ENCODE results near the gene C5AR1.

The C5AR1 gene

DNA sequence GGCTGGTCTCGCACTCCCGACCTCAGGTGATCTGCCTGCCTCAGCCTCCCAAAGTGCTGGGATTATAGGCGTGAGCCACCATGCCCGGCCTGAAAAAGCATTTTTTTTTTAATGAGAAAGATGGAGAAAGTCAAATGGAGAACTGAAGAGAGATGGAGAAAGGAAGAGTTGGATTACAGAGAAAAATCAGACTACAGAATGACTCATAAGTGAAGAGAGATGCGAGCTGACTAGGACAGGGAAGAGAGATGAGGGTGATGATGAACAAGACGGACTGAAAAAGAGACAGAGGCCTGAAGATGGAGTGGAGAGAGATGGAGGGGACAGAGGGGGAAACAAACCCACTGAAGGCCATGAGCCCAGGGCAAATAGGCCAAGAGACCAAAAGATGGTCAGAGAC lies 41.0 kb downstream of the C5AR1 start:
- TF ChIP-seq ZBTB7A (IDR thresholded peaks at IDR 0.05; ENCODE audit: low read depth) (no peak), TAF1 (IDR thresholded peaks at IDR 0.05; ENCODE audit: low read depth) (no peak), CREB1 (IDR thresholded peaks at IDR 0.05; ENCODE audit: low read depth) (no peak), EP300 (IDR thresholded peaks at IDR 0.05; ENCODE audit: borderline replicate concordance) (no peak), TCF12 (IDR thresholded peaks at IDR 0.05; ENCODE audit: low read depth) (no peak), CEBPB (IDR thresholded peaks at IDR 0.05) (no peak), TEAD4 (IDR thresholded peaks at IDR 0.05) (no peak), EGR1 (IDR thresholded peaks at IDR 0.05) (no peak), NFIC (IDR thresholded peaks at IDR 0.05) (no peak), RAD21 (IDR thresholded peaks at IDR 0.05; ENCODE audit: low read depth) (no peak), YY1 (IDR thresholded peaks at IDR 0.05; ENCODE audit: low read depth) (no peak), FOXM1 (IDR thresholded peaks at IDR 0.05; ENCODE audit: borderline replicate concordance, low read depth) (no peak)
- TF ChIP-seq, protein P1, sequence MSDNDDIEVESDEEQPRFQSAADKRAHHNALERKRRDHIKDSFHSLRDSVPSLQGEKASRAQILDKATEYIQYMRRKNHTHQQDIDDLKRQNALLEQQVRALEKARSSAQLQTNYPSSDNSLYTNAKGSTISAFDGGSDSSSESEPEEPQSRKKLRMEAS (IDR thresholded peaks at IDR 0.05), result no peak
- TF ChIP-seq, protein P2, sequence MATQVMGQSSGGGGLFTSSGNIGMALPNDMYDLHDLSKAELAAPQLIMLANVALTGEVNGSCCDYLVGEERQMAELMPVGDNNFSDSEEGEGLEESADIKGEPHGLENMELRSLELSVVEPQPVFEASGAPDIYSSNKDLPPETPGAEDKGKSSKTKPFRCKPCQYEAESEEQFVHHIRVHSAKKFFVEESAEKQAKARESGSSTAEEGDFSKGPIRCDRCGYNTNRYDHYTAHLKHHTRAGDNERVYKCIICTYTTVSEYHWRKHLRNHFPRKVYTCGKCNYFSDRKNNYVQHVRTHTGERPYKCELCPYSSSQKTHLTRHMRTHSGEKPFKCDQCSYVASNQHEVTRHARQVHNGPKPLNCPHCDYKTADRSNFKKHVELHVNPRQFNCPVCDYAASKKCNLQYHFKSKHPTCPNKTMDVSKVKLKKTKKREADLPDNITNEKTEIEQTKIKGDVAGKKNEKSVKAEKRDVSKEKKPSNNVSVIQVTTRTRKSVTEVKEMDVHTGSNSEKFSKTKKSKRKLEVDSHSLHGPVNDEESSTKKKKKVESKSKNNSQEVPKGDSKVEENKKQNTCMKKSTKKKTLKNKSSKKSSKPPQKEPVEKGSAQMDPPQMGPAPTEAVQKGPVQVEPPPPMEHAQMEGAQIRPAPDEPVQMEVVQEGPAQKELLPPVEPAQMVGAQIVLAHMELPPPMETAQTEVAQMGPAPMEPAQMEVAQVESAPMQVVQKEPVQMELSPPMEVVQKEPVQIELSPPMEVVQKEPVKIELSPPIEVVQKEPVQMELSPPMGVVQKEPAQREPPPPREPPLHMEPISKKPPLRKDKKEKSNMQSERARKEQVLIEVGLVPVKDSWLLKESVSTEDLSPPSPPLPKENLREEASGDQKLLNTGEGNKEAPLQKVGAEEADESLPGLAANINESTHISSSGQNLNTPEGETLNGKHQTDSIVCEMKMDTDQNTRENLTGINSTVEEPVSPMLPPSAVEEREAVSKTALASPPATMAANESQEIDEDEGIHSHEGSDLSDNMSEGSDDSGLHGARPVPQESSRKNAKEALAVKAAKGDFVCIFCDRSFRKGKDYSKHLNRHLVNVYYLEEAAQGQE (IDR thresholded peaks at IDR 0.05; ENCODE audit: low read depth), result no peak
- TF ChIP-seq, protein P3, sequence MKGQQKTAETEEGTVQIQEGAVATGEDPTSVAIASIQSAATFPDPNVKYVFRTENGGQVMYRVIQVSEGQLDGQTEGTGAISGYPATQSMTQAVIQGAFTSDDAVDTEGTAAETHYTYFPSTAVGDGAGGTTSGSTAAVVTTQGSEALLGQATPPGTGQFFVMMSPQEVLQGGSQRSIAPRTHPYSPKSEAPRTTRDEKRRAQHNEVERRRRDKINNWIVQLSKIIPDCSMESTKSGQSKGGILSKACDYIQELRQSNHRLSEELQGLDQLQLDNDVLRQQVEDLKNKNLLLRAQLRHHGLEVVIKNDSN (IDR thresholded peaks at IDR 0.05), result no peak

DNA sequence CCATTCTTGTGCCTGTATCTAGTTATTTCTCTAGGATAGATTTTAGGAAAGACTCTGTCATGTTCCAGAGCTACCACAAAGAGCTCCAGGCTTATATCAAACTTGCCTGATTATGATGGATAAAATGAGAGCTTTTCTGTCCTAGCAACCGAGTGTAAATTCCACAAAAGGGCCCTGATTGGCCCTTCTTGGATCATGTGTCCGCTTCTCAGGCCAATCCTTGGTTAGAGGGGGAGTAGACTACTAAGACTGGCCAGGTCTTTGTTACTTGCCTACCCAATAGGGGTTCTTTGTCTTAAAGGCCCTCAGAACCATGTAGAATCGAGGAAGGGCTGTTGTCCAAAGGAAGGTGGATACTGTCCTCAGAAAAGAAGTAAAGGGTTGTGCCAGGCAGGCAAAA lies 41.9 kb downstream of the C5AR1 start:
- TF ChIP-seq YY1 (IDR thresholded peaks at IDR 0.05; ENCODE audit: low read depth) (no peak), TCF12 (IDR thresholded peaks at IDR 0.05; ENCODE audit: low read depth) (no peak), TAF1 (IDR thresholded peaks at IDR 0.05; ENCODE audit: low read depth) (no peak), EP300 (IDR thresholded peaks at IDR 0.05; ENCODE audit: borderline replicate concordance) (no peak), FOXM1 (IDR thresholded peaks at IDR 0.05; ENCODE audit: borderline replicate concordance, low read depth) (no peak), ZBTB7A (IDR thresholded peaks at IDR 0.05; ENCODE audit: low read depth) (no peak), RAD21 (IDR thresholded peaks at IDR 0.05; ENCODE audit: low read depth) (no peak), CEBPB (IDR thresholded peaks at IDR 0.05) (no peak), TEAD4 (IDR thresholded peaks at IDR 0.05) (no peak), EGR1 (IDR thresholded peaks at IDR 0.05) (no peak), NFIC (IDR thresholded peaks at IDR 0.05) (no peak), CREB1 (IDR thresholded peaks at IDR 0.05; ENCODE audit: low read depth) (peak; percentile 55; the same call in 1 of the 2 replicates)
- TF ChIP-seq, protein P1 (IDR thresholded peaks at IDR 0.05), result no peak
- TF ChIP-seq, protein P2 (IDR thresholded peaks at IDR 0.05; ENCODE audit: low read depth), result no peak
- TF ChIP-seq, protein P3 (IDR thresholded peaks at IDR 0.05), result peak; percentile 92

DNA sequence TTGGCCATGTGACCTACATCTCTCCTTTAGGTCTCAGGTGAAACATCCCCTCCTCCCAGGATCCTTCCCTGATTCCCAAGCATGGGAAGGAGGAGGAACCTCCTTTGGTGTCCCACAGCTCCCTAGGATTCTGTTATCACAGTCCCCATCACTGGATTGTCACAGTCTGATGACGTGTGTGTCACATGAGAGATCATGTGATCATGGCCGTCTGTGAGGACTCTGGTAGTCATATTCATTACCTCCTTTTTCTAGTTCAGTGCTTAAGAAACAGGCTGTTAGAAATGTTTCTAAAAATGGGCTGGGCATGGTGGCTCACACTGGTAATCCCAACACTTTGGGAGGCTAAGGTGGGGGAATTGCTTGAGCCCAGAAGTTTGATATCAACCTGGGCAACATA lies 42.4 kb downstream of the C5AR1 start:
- TF ChIP-seq, protein P3 (IDR thresholded peaks at IDR 0.05), result peak; percentile 82
- TF ChIP-seq FOXM1 (IDR thresholded peaks at IDR 0.05; ENCODE audit: borderline replicate concordance, low read depth), result no peak

DNA sequence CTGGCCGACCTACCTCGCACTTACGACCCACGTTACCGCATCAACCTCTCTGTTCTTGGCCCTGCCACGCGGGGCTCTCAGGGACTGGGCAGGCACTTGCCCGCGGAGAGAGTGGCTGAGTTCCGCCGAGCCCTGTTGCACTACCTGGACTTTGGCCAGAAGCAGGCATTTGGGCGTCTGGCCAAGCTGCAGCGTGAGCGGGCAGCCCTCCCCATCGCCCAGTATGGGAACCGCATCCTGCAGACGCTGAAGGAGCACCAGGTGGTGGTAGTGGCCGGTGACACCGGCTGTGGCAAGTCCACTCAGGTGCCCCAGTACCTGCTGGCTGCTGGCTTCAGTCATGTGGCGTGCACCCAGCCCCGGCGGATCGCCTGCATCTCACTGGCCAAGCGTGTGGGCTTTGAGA lies 43.6 kb downstream of the C5AR1 start:
- TF ChIP-seq NFIC (IDR thresholded peaks at IDR 0.05), result peak; percentile 96
- TF ChIP-seq, protein P3 (IDR thresholded peaks at IDR 0.05), result peak; percentile 48
- TF ChIP-seq EGR1 (IDR thresholded peaks at IDR 0.05), result no peak
- TF ChIP-seq YY1 (IDR thresholded peaks at IDR 0.05; ENCODE audit: low read depth), result no peak
- peak; percentile 67 for TF ChIP-seq TEAD4 (IDR thresholded peaks at IDR 0.05)
- peak; percentile 55; the same call in 1 of the 2 replicates for TF ChIP-seq EP300 (IDR thresholded peaks at IDR 0.05; ENCODE audit: borderline replicate concordance)
- TF ChIP-seq, protein P1 (IDR thresholded peaks at IDR 0.05), result peak; percentile 75
- TF ChIP-seq CEBPB (IDR thresholded peaks at IDR 0.05), result 0 out of 2 replicates have a peak, but pooled peaks have one; percentile 12
- peak; percentile 24; the same call in 1 of the 2 replicates for TF ChIP-seq RAD21 (IDR thresholded peaks at IDR 0.05; ENCODE audit: low read depth)
- no peak for TF ChIP-seq FOXM1 (IDR thresholded peaks at IDR 0.05; ENCODE audit: borderline replicate concordance, low read depth)
- peak; percentile 77 for TF ChIP-seq TCF12 (IDR thresholded peaks at IDR 0.05; ENCODE audit: low read depth)
- TF ChIP-seq TAF1 (IDR thresholded peaks at IDR 0.05; ENCODE audit: low read depth), result no peak
- TF ChIP-seq, protein P2 (IDR thresholded peaks at IDR 0.05; ENCODE audit: low read depth), result no peak
